Large intestine (tissue), 12 donors: ENCODE data around the gene BIN2. TPM values are rescaled to one million over a fixed set of nuclear protein-coding genes. Genes with fewer than 3 reads are reported as not detected.

Experiments
- DNase-seq, 2 donors: peaks; one replicate each; pipeline versions ENCODE4 v3.0.0 to v3.0.0-alpha.2; 2013
- H3K27ac ChIP-seq: one replicate; pipeline ENCODE4 v1.5.1; 2013; ENCODE audit warnings: low read length
- H3K27me3 ChIP-seq: 2 replicates; pipeline ENCODE4 v1.6.1; 2013; ENCODE audit warnings: low read length; ENCODE audit not compliant: control insufficient read depth, insufficient read depth
- H3K36me3 ChIP-seq: 2 replicates; pipeline ENCODE4 v1.6.1; 2013; ENCODE audit warnings: low read length; ENCODE audit not compliant: control insufficient read depth, insufficient read depth
- H3K4me1 ChIP-seq: one replicate; pipeline ENCODE4 v1.6.1; 2013; ENCODE audit warnings: low read length; ENCODE audit not compliant: control insufficient read depth, insufficient read depth
- H3K4me3 ChIP-seq: one replicate; pipeline ENCODE4 v1.5.1; 2013; ENCODE audit warnings: low read length
- H3K9me3 ChIP-seq: one replicate; pipeline ENCODE4 v1.6.1; 2013; ENCODE audit warnings: mild to moderate bottlenecking, low read depth, low read length, moderate library complexity; ENCODE audit not compliant: control insufficient read depth
- WGBS: methylation state at CpG from one replicate; pipeline ENCODE4 v1.1.5; 2013; ENCODE audit warnings: low lambda C conversion rate; ENCODE audit not compliant: insufficient coverage; 5-methylcytosine and 5-hydroxymethylcytosine counted together
- long read RNA-seq, 11 donors: transcript quantifications; one replicate each; lab custom pipeline, GENCODE V29; 2026
- polyA plus RNA-seq: library from polyadenylated mRNA; unstranded; fragments of 120-200 nt; gene quantifications from one replicate; pipeline ENCODE4 v1.2.1, GENCODE V29; 2013

Gene BIN2
- 7.0 TPM for polyA plus RNA-seq
- long read RNA-seq, donor 1: 0 reads
- long read RNA-seq, donor 2, partial matches to known transcripts: 0 of 2 reads
- long read RNA-seq, donor 2, other reads (novel, unspliced or antisense): 0 of 2 reads
- long read RNA-seq, donor 3: 0 reads
- long read RNA-seq, donor 4: 0 reads
- long read RNA-seq, donor 5, partial matches to known transcripts: 0 of 1 reads
- long read RNA-seq, donor 5, other reads (novel, unspliced or antisense): 0 of 1 reads
- long read RNA-seq, donor 6: 0 reads
- long read RNA-seq, donor 7, partial matches to known transcripts: 0 of 1 reads
- long read RNA-seq, donor 7, other reads (novel, unspliced or antisense): 0 of 1 reads
- long read RNA-seq, donor 8, partial matches to known transcripts: 0 of 4 reads
- long read RNA-seq, donor 8, other reads (novel, unspliced or antisense): 0 of 4 reads
- long read RNA-seq, donor 9, partial matches to known transcripts: 0 of 1 reads
- long read RNA-seq, donor 9, other reads (novel, unspliced or antisense): 0 of 1 reads
- long read RNA-seq, donor 10: 0 reads
- long read RNA-seq, donor 11: 0 reads

DNA sequence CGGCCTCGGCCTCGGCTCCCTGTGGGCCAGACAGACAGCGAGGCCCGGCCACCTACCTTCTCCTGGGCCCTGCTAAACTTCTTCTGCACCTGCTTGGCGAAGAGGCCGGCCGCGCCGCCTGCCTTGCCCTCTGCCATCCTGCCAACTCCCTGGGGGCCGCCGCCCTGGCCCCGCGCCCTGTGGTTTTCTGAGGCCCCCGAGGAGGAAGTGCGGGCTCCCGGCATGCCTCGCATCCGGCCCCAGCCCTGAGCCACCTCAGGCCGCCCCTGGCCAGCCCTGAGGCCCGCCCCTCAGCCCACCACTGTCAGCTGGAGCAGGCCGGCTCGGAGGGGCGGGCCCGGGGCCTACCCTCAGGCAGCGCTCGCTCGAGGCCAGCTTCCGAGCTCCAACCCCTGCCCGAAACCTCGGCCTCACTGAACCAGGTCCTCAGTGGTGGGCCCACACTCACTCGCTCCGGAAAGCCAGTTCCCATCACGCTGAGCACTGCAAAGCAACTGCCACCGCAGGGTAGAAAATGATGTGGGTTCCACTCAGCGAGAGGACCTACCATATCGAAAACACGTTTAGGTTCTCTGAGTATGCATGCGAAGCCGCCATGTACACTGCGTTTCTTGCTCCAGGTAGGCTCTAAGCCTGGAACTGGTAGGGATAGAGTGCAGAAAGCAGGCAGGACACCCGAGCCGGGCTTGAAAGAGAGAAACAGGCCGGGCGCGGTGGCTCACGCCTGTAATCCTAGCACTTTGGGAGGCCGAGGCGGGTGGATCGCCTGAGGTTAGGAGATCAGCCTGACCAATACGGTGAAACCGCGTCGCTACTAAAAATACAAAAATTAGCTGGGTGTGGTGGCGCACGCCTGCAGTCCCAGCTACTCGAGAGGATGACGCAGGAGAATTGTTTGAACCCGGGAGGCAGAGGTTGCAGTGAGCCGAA, at the start of gene BIN2:
TSS of gene BIN2 (minus strand) at position 209 of the 930 bp plus-strand sequence. CDS start at position 137, 72 bp downstream.
- Histone ChIP-seq H3K9me3 (no peaks in the 10 kb centered on the region), H3K36me3 (no peaks in the 10 kb centered on the region), H3K27me3 (no peaks in the 10 kb centered on the region), H3K4me3 (peak within 1 kb of the TSS; percentile 21), H3K27ac (no peak within 1 kb of the TSS), H3K4me1 (no peaks in the 10 kb centered on the region)
- WGBS: 100% methylated on average over 2 of the region's 60 CpGs
- DNase-seq: no peak

GRCh38 chr12:51373187-51373586, 49.2 kb upstream of the BIN2 start:
- Histone ChIP-seq H3K27me3 (no peaks in the 10 kb centered on the region), H3K27ac (no peak overlapping the region), H3K4me3 (no peak overlapping the region), H3K9me3 (no peaks in the 10 kb centered on the region), H3K4me1 (peaks cover 13% of the 10 kb centered on the region), H3K36me3 (peaks cover 35% of the 10 kb centered on the region)
- no CpG with 5 or more reads among the region's 3 CpGs for WGBS
- DNase-seq: no peak

DNA sequence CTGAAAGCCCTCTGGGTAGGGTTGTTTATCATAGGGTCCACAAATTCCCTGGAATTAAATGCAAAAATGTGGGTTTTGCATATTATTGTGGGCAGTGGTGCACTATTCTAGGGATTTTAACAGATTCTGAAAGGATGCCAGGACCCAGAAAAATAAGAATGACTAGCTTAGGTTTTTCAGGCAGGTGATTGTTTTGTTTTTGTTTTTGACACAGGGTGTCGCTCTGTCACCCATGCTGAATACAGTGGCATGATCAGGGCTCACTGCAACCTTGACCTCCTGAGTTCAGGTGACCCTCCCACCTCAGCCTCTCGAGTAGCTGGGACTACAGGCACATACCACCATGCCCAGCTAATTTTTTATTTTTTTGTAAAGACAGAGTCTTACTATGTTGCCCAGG, 48.0 kb upstream of the BIN2 start:
- Histone ChIP-seq H3K36me3 (peaks cover 36% of the 10 kb centered on the region), H3K4me1 (peaks cover 13% of the 10 kb centered on the region), H3K27ac (peak overlapping the region; percentile 52), H3K4me3 (no peak overlapping the region), H3K27me3 (no peaks in the 10 kb centered on the region), H3K9me3 (no peaks in the 10 kb centered on the region)
- no CpG with 5 or more reads among the region's 2 CpGs for WGBS
- DNase-seq: no peak

DNA sequence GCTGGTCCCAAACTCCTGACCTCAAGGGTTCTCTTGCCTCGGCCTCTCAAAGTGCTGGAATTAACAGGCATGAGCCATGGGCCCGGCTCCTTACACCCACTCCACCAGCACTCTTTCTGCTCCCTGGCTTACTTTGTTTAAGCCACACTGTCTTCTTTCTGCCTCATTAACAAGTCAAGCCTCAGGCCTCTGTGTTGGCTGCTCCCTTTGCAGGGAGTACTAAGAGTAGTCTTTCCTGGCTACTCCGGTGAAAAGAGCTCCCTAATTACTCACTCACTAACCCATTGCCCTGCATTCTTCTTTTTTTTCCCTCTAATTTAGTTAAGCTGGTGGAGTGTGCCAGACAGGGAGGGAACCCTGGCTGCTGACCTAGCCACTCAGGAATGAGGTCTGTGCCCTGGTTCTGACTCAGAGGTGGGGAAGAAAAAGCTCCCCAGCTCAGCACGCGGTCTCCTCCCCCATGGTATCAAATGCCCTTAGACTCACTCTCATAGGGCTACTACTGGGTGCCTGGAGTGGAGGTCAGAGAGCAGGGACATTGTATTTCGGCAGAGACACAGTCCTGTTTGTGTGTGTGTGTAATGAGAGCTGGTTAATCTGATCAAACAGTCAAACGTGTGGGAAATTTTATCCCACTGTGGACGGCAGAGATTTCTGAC, 47.5 kb upstream of the BIN2 start:
- Histone ChIP-seq H3K4me3 (no peak overlapping the region), H3K9me3 (no peaks in the 10 kb centered on the region), H3K27ac (peak overlapping the region; percentile 52), H3K4me1 (peaks cover 13% of the 10 kb centered on the region), H3K27me3 (no peaks in the 10 kb centered on the region), H3K36me3 (peaks cover 30% of the 10 kb centered on the region)
- peak; percentile 77 to 86 for DNase-seq
- 20% methylated on average over 1 of the region's 8 CpGs for WGBS

DNA sequence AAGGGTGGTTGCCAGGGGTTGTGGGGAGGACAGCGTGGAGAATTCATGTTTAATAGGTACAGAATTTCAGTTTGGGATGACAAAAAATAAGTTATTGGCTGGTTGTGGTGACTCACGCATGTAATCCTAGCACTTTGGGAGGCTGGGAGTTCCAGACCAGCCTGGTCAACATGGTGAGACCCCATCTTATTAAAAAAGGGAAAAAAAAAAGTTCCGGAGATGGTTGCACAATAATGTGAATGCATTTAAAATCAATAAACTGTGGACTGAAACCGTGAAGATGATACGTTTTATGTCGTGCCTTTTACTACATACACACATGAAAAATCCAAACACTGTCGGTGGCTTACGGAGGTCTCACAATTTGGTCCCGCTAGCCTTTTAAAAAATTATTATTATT, 46.7 kb upstream of the BIN2 start:
- no peaks in the 10 kb centered on the region for H3K27me3 ChIP-seq
- no peak overlapping the region for H3K4me3 ChIP-seq
- H3K36me3 ChIP-seq: peaks cover 24% of the 10 kb centered on the region
- peaks cover 13% of the 10 kb centered on the region for H3K4me1 ChIP-seq
- 100% methylated on average over 1 of the region's 9 CpGs for WGBS
- no peak overlapping the region for H3K27ac ChIP-seq
- DNase-seq: no peak
- no peaks in the 10 kb centered on the region for H3K9me3 ChIP-seq

GRCh38 chr12:51369581-51369980, 45.6 kb upstream of the BIN2 start:
- Histone ChIP-seq H3K36me3 (peaks cover 26% of the 10 kb centered on the region), H3K4me3 (no peak overlapping the region), H3K27me3 (no peaks in the 10 kb centered on the region), H3K4me1 (peaks cover 17% of the 10 kb centered on the region), H3K27ac (no peak overlapping the region), H3K9me3 (no peaks in the 10 kb centered on the region)
- 82% methylated on average over 2 of the region's 4 CpGs for WGBS
- DNase-seq: no peak

GRCh38 chr12:51368640-51369517, 44.9 kb upstream of the BIN2 start:
- peak; percentile 37 to 71 for DNase-seq
- no peak overlapping the region for H3K4me3 ChIP-seq
- H3K36me3 ChIP-seq: peaks cover 24% of the 10 kb centered on the region
- peaks cover 23% of the 10 kb centered on the region for H3K4me1 ChIP-seq
- H3K9me3 ChIP-seq: no peaks in the 10 kb centered on the region
- no peaks in the 10 kb centered on the region for H3K27me3 ChIP-seq
- 80% methylated on average over 1 of the region's 17 CpGs for WGBS
- H3K27ac ChIP-seq: no peak overlapping the region

DNA sequence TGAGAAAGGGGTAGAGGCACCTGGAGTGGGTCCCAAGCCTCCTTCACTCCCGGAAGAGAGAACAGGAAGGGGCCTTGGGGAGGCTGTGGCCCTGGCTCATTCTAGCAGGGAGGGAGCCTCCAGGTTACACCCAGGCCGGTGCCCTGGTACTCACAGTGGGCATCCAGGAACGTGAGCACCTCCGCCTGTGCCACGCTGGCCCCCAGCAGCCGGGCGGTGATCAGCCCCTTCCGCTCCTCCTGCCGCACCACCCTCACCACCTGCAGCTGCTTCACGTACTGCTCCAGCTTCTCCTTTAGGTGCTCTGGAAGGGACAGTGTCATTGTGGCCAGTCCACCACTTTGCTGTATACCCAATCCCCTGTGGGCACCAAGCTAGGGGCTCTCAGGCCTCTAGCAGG, 41.3 kb upstream of the BIN2 start:
- Histone ChIP-seq H3K9me3 (no peaks in the 10 kb centered on the region), H3K27me3 (no peaks in the 10 kb centered on the region), H3K36me3 (peaks cover 29% of the 10 kb centered on the region), H3K4me3 (no peak overlapping the region), H3K27ac (no peak overlapping the region), H3K4me1 (peaks cover 16% of the 10 kb centered on the region)
- DNase-seq: no peak
- no CpG with 5 or more reads among the region's 10 CpGs for WGBS

DNA sequence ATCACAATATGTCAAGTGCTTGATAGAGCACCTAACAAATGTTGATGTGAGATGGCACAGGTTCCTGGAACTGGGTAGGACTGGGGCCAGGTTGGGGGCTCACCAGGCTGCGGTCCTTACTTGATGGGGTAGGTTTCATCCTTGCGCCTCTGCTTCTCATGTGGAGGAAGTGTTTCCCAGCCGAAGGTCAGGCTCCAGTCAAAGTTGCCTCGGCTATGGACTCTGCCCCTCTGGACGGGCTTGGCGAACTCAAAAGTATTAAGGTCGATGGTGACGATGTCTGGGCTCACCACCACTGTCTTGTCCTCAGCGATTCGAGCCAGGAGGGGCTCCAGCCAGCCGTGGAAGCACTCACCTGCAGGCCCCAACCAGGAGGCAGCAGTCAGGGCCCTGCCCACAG, 40.0 kb upstream of the BIN2 start:
- Histone ChIP-seq H3K9me3 (no peaks in the 10 kb centered on the region), H3K36me3 (peaks cover 38% of the 10 kb centered on the region), H3K4me3 (no peak overlapping the region), H3K4me1 (peaks cover 13% of the 10 kb centered on the region), H3K27me3 (no peaks in the 10 kb centered on the region), H3K27ac (peak overlapping the region; percentile 43)
- no CpG with 5 or more reads among the region's 11 CpGs for WGBS
- DNase-seq: peak in 1 of 2 donors; percentile 51
